H1 (cell line): Measurements from ENCODE around the gene TLE5. TPM values are rescaled to one million over a fixed set of nuclear protein-coding genes. Genes with fewer than 3 reads are reported as not detected.

Experiments
- CTCF ChIA-PET: fragments of 300-600 bp; sonication (Branson Sonifier 250); formaldehyde crosslinking; loops from one replicate; lab custom pipeline; 2021; ENCODE audit not compliant: partially characterized antibody; lab: Charles Lee
- POLR2A ChIA-PET: fragments of 300-600 bp; sonication (Branson Sonifier 250); formaldehyde crosslinking; loops from one replicate; lab custom pipeline; 2021; ENCODE audit warnings: inconsistent platforms; ENCODE audit not compliant: partially characterized antibody; lab: Charles Lee
- DNase-seq, 2 experiments: peaks; one replicate each; pipeline versions ENCODE4 v3.0.0 to v3.0.0-alpha.2; 2010 to 2022; ENCODE audit warnings: low spot score in 2 of 2, low read depth in 1 of 2, mixed read lengths in 1 of 2
- FAIRE-seq: peaks from 2 replicates; lab custom pipeline; 2011; peaks lifted over from hg19 to GRCh38; lab: Jason Lieb, UNC
- H2AFZ ChIP-seq: 2 replicates; pipeline ENCODE4 v1.8.1; 2012; ENCODE audit warnings: low read length, inconsistent platforms
- H2AK5ac ChIP-seq: 2 replicates; pipeline ENCODE4 v1.6.1; 2013; ENCODE audit warnings: low read depth, low read length
- H2BK120ac ChIP-seq: replicated peaks from 2 replicates; pipeline ENCODE3; 2013; ENCODE audit warnings: low read depth, low read length, inconsistent platforms
- H2BK12ac ChIP-seq: 2 replicates; pipeline ENCODE4 v1.6.1; 2013; ENCODE audit warnings: low read depth, low read length
- H2BK15ac ChIP-seq: 2 replicates; pipeline ENCODE4 v1.6.1; 2013; ENCODE audit warnings: low read length
- H2BK20ac ChIP-seq: 2 replicates; pipeline ENCODE4 v1.6.1; 2013; ENCODE audit warnings: low read length
- H2BK5ac ChIP-seq: 2 replicates; pipeline ENCODE4 v1.6.1; 2013; ENCODE audit warnings: low read depth, low read length
- H3K14ac ChIP-seq: 2 replicates; pipeline ENCODE4 v1.6.1; 2013; ENCODE audit warnings: inconsistent platforms; ENCODE audit not compliant: insufficient read length
- H3K18ac ChIP-seq: 2 replicates; pipeline ENCODE4 v1.6.1; 2013; ENCODE audit warnings: low read length; ENCODE audit errors: extremely low read depth
- H3K23ac ChIP-seq: 2 replicates; pipeline ENCODE4 v1.6.1; 2013; ENCODE audit warnings: inconsistent platforms; ENCODE audit not compliant: insufficient read length
- H3K23me2 ChIP-seq: 2 replicates; pipeline ENCODE4 v1.6.1; 2013; ENCODE audit warnings: low read depth, low read length
- H3K27ac ChIP-seq: 2 replicates; pipeline ENCODE4 v1.6.1; 2011; ENCODE audit warnings: low read depth, low read length, inconsistent platforms
- H3K27me3 ChIP-seq, 4 experiments: replicated peaks in 1 of 4; 1 replicate in 1 of 4; 2 replicates in 3 of 4; pipeline versions ENCODE4 v1.6.1 to v1.8.1; 2011 to 2013; ENCODE audit warnings: low read length in 3 of 4, mild to moderate bottlenecking in 3 of 4, inconsistent platforms in 2 of 4, mixed read lengths in 2 of 4, moderate library complexity in 1 of 4; ENCODE audit not compliant: control insufficient read depth in 3 of 4, insufficient read depth in 3 of 4; ENCODE audit errors: extremely low read depth in 1 of 4
- H3K36me3 ChIP-seq, 4 experiments: 2 replicates each; pipeline versions ENCODE4 v1.6.1 to v1.8.1; 2011 to 2013; ENCODE audit warnings: mild to moderate bottlenecking in 4 of 4, low read length in 3 of 4, moderate library complexity in 2 of 4, control low read depth in 1 of 4, inconsistent platforms in 1 of 4; ENCODE audit not compliant: insufficient read depth in 4 of 4, control insufficient read depth in 2 of 4
- H3K4ac ChIP-seq: replicated peaks from 2 replicates; pipeline ENCODE3; 2013; ENCODE audit warnings: low read length, low read depth, mixed read lengths, inconsistent platforms; ENCODE audit not compliant: insufficient read length
- H3K4me1 ChIP-seq, 4 experiments: replicated peaks in 1 of 4; 1 replicate in 1 of 4; 2 replicates in 3 of 4; pipeline versions ENCODE4 v1.6.1 to v1.8.1; 2011 to 2013; ENCODE audit warnings: low read length in 3 of 4, inconsistent platforms in 2 of 4, mixed read lengths in 1 of 4; ENCODE audit not compliant: insufficient read depth in 4 of 4, control insufficient read depth in 3 of 4
- H3K4me2 ChIP-seq, 2 experiments: 2 replicates each; pipeline versions ENCODE4 v1.6.1 to v1.8.1; 2011 to 2013; ENCODE audit warnings: low read depth in 2 of 2, low read length in 2 of 2, control low read depth in 1 of 2, inconsistent platforms in 1 of 2, mild to moderate bottlenecking in 1 of 2; ENCODE audit not compliant: insufficient read depth in 1 of 2
- H3K4me3 ChIP-seq, 4 experiments: fragments of 200-600, 300-600 bp in 1 of 4; sonication (generic), shearing (Covaris generic), sonication (Bioruptor Twin) in 1 of 4; 2 replicates each; pipeline versions ENCODE4 v1.5.1 to v1.8.1; 2011 to 2016; ENCODE audit warnings: low read length in 4 of 4, low read depth in 3 of 4, control low read depth in 2 of 4, inconsistent platforms in 2 of 4, mild to moderate bottlenecking in 2 of 4, mixed read lengths in 1 of 4, moderate library complexity in 1 of 4; ENCODE audit not compliant: insufficient read depth in 2 of 4; ENCODE audit errors: extremely low read depth in 1 of 4
- H3K56ac ChIP-seq: replicated peaks from 2 replicates; pipeline ENCODE3; 2013; ENCODE audit warnings: low read depth, mild to moderate bottlenecking, mixed read lengths, low read length, inconsistent platforms; ENCODE audit not compliant: insufficient read length
- H3K79me1 ChIP-seq: 2 replicates; pipeline ENCODE4 v1.6.1; 2013; ENCODE audit warnings: low read depth, low read length, control low read depth
- H3K79me2 ChIP-seq, 2 experiments: 2 replicates each; pipeline versions ENCODE4 v1.6.1 to v1.8.1; 2012 to 2013; ENCODE audit warnings: low read length in 2 of 2, mild to moderate bottlenecking in 2 of 2, inconsistent platforms in 1 of 2; ENCODE audit not compliant: insufficient read depth in 2 of 2, control insufficient read depth in 1 of 2
- H3K9ac ChIP-seq, 4 experiments: replicated peaks in 1 of 4; 1 replicate in 1 of 4; 2 replicates in 3 of 4; pipeline versions ENCODE4 v1.6.1 to v1.8.1; 2011 to 2013; ENCODE audit warnings: low read depth in 3 of 4, low read length in 3 of 4, control low read depth in 2 of 4, mild to moderate bottlenecking in 2 of 4, moderate library complexity in 2 of 4, inconsistent platforms in 1 of 4; ENCODE audit errors: extremely low read depth in 1 of 4
- H3K9me3 ChIP-seq, 2 experiments: 2 replicates each; pipeline versions ENCODE4 v1.6.1 to v1.8.1; 2012 to 2013; ENCODE audit warnings: mild to moderate bottlenecking in 2 of 2, moderate library complexity in 2 of 2, control low read depth in 1 of 2, inconsistent platforms in 1 of 2, low read depth in 1 of 2, low read length in 1 of 2, mixed read lengths in 1 of 2; ENCODE audit not compliant: insufficient read depth in 2 of 2
- H4K20me1 ChIP-seq, 2 experiments: replicated peaks in 1 of 2; 2 replicates each; pipeline versions ENCODE3 to v1.8.1; 2011 to 2013; ENCODE audit warnings: inconsistent platforms in 2 of 2, low read length in 2 of 2, mild to moderate bottlenecking in 1 of 2; ENCODE audit not compliant: insufficient read depth in 2 of 2, control insufficient read depth in 1 of 2
- H4K5ac ChIP-seq: 2 replicates; pipeline ENCODE4 v1.6.1; 2013; ENCODE audit warnings: low read length, low read depth, mixed read lengths, inconsistent platforms; ENCODE audit not compliant: insufficient read length
- H4K8ac ChIP-seq: 2 replicates; pipeline ENCODE4 v1.8.0; 2013; ENCODE audit warnings: mild to moderate bottlenecking, moderate library complexity, low read length, inconsistent platforms; ENCODE audit not compliant: insufficient read depth; ENCODE audit errors: extremely low read depth
- H4K91ac ChIP-seq: replicated peaks from 2 replicates; pipeline ENCODE3; 2013; ENCODE audit warnings: low read length, mixed read lengths, inconsistent platforms; ENCODE audit not compliant: insufficient read length
- ASH2L ChIP-seq: fragments of 200-600, 300-600 bp; sonication (generic); IDR thresholded peaks from one replicate; pipeline ENCODE4 v1.7.1; 2017; ENCODE audit warnings: low read length
- BACH1 ChIP-seq: IDR thresholded peaks from 2 replicates; pipeline ENCODE4 v1.6.1; 2012; ENCODE audit warnings: low read length, improper control_type of control experiment
- EGR1 ChIP-seq: IDR thresholded peaks from 2 replicates; pipeline ENCODE4 v1.6.1; 2011; ENCODE audit warnings: low read depth, low read length, borderline replicate concordance
- HDAC6 ChIP-seq: IDR thresholded peaks from one replicate; pipeline ENCODE4 v1.7.1; 2012; ENCODE audit warnings: low read depth, mild to moderate bottlenecking, inconsistent platforms, low read length, moderate library complexity
- JUN ChIP-seq: IDR thresholded peaks from 2 replicates; pipeline ENCODE4 v1.6.1; 2011; ENCODE audit warnings: low read depth, mild to moderate bottlenecking, improper control_type of control experiment, low read length
- KDM5A ChIP-seq: fragments of 200-600 bp; IDR thresholded peaks from 2 replicates; pipeline ENCODE4 v1.7.1; 2012; ENCODE audit warnings: mild to moderate bottlenecking, low read length, inconsistent platforms, mixed read lengths
- PHF8 ChIP-seq: fragments of 200-600 bp; sonication (generic); conservative IDR thresholded peaks from 2 replicates; pipeline ENCODE4 v1.7.1; 2012; ENCODE audit warnings: low read depth, mild to moderate bottlenecking, inconsistent platforms, low read length, moderate library complexity
- POU5F1 ChIP-seq: IDR thresholded peaks from 2 replicates; pipeline ENCODE4 v1.6.1; 2011; ENCODE audit warnings: low read depth, mild to moderate bottlenecking, low read length, moderate library complexity
- RBBP5 ChIP-seq: IDR thresholded peaks from 2 replicates; pipeline ENCODE4 v1.7.1; 2012; ENCODE audit warnings: low read depth, mild to moderate bottlenecking, inconsistent platforms, low read length, moderate library complexity, borderline replicate concordance
- RNF2 ChIP-seq: fragments of 200-900, 300-1000 bp; sonication (generic); IDR thresholded peaks from 2 replicates; pipeline ENCODE4 v1.7.1; 2016; ENCODE audit warnings: borderline replicate concordance, low read depth, mild to moderate bottlenecking, antibody characterized with exemption, low read length; ENCODE audit not compliant: poor library complexity, severe bottlenecking; ENCODE audit errors: missing control alignments
- SIN3A ChIP-seq, 2 experiments: IDR thresholded peaks in 1 of 2; conservative IDR thresholded peaks in 1 of 2; 2 replicates each; pipeline ENCODE4 v1.6.1; 2011 to 2012; ENCODE audit warnings: low read length in 2 of 2, improper control_type of control experiment in 1 of 2, low read depth in 1 of 2, mild to moderate bottlenecking in 1 of 2
- SP2 ChIP-seq: IDR thresholded peaks from 2 replicates; pipeline ENCODE4 v1.6.1; 2012; ENCODE audit warnings: mild to moderate bottlenecking, low read length, inconsistent platforms
- TCF12 ChIP-seq: IDR thresholded peaks from 2 replicates; pipeline ENCODE4 v1.6.1; 2011; ENCODE audit warnings: low read depth, mild to moderate bottlenecking, low read length
- WGBS, 2 experiments: shearing (Covaris generic) in 1 of 2; methylation state at CpG; one replicate each; pipeline versions ENCODE4 v1.1.6 to v1.1.7; 2013 to 2015; ENCODE audit warnings: low lambda C conversion rate in 2 of 2, mixed read lengths in 2 of 2, inconsistent platforms in 1 of 2, low coverage in 1 of 2, missing lambda C conversion rate in 1 of 2; ENCODE audit not compliant: insufficient replicate concordance in 2 of 2, insufficient coverage in 1 of 2, insufficient read length in 1 of 2; ENCODE audit errors: extremely low coverage in 1 of 2, missing lambda C conversion rate in 1 of 2; 5-methylcytosine and 5-hydroxymethylcytosine counted together
- polyA plus RNA-seq, 7 experiments: library from polyadenylated mRNA; depleted of rRNA in 3 of 7; stranded (reverse) in 5 of 7; unstranded in 2 of 7; fragments of >200 nt in 5 of 7; fragments of 200-250 nt in 2 of 7; gene quantifications; 1 replicate in 5 of 7; 2 replicates in 1 of 7; 4 replicates in 1 of 7; pipeline versions ENCODE4 v1.2.1 to v1.2.3, GENCODE V29; 2011 to 2013; ENCODE audit warnings: missing spikeins in 2 of 7, mixed read lengths in 2 of 7
- total RNA-seq: library from RNA; stranded (reverse); fragmentation: NEBNext Ultra II Directional; extraction: Animal tissue kit (Norgen Biotek cat#: 25700); gene quantifications from 2 replicates; pipeline ENCODE4 v1.2.1, GENCODE V29; 2021
- TF ChIP-seq, protein P1 (sequence below): IDR thresholded peaks from 2 replicates; pipeline ENCODE4 v1.6.1; 2012; ENCODE audit warnings: inconsistent platforms

The TLE5 gene
- total and polyA plus RNA-seq, 2 of the 8 experiments (the other 6 are each of a cell fraction or from before 2014, with no cell fraction given) = 187 to 285 TPM

DNA sequence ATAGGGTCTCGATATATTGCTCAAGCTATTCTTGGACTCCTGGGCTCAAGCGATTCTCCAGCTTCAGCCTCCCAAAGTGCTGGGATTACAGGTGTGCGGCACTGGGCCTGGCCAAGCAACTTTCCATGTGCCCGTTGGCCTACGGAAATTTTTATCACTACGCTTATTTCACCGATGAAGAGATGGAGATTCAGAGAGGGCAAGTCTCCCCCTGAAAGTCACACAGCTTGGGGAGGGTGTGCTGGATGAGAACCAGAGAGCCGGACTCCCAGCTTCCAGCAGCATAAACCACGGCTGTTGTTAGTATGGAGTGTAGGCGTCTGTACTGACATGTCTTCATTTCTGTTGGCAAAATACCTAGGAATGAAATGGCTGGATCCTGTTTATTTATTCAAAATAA, 20.0 kb upstream of the TLE5 start:
- FAIRE-seq = no peak
- TF ChIP-seq EGR1 = no peak
- no peak for TF ChIP-seq TCF12
- no peak for TF ChIP-seq SIN3A (conservative IDR thresholded peaks at IDR 0.05 in 1 of 2, IDR thresholded peaks at IDR 0.05 in 1 of 2; ENCODE audit: low read depth in 1 of 2, low read length in 2 of 2)
- no peak for TF ChIP-seq POU5F1
- no peak for TF ChIP-seq RBBP5
- TF ChIP-seq JUN = no peak
- TF ChIP-seq PHF8 = no peak
- no peak for TF ChIP-seq ASH2L
- no peak for TF ChIP-seq HDAC6
- TF ChIP-seq, protein P1, sequence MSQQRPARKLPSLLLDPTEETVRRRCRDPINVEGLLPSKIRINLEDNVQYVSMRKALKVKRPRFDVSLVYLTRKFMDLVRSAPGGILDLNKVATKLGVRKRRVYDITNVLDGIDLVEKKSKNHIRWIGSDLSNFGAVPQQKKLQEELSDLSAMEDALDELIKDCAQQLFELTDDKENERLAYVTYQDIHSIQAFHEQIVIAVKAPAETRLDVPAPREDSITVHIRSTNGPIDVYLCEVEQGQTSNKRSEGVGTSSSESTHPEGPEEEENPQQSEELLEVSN = no peak
- no peak for TF ChIP-seq RNF2
- no peak for TF ChIP-seq SP2
- no peak for TF ChIP-seq BACH1
- no peak for TF ChIP-seq KDM5A

More for the DNA sequence above, 20.0 kb upstream of the TLE5 start:
- Histone ChIP-seq H3K56ac (no peak overlapping the region), H4K20me1 (no peaks in the 10 kb centered on the region), H3K23ac (no peak overlapping the region), H2BK15ac (no peak overlapping the region), H2BK120ac (no peak overlapping the region), H3K4me3 (no peak overlapping the region), H4K8ac (no peak overlapping the region), H3K4me1 (no peaks in the 10 kb centered on the region), H3K9me3 (no peaks in the 10 kb centered on the region), H4K91ac (no peak overlapping the region), H4K5ac (no peak overlapping the region), H3K79me2 (no peaks in the 10 kb centered on the region), H3K4me2 (no peak overlapping the region), H3K18ac (no peak overlapping the region), H3K36me3 (no peaks in the 10 kb centered on the region), H2BK12ac (no peak overlapping the region), H3K27ac (no peak overlapping the region), H3K23me2 (no peaks in the 10 kb centered on the region), H2AK5ac (no peak overlapping the region), H3K14ac (no peak overlapping the region), H2BK20ac (no peak overlapping the region), H3K9ac (no peak overlapping the region), H3K27me3 (no peaks in the 10 kb centered on the region), H3K79me1 (no peaks in the 10 kb centered on the region), H2BK5ac (no peak overlapping the region), H2AFZ (no peak overlapping the region), H3K4ac (no peak overlapping the region)
- DNase-seq = no peak
- 93% methylated on average over 10 of the region's 10 CpGs; no CpG with 5 or more reads in 1 of the 2 experiments for WGBS, 2 experiments
- ChIA-PET CTCF (interaction anchor here (0.5 to 18.9 kb wide), 3 partner anchors 22 to 69 kb away, joined by 3 to 339 read pairs (median 3); partner anchors contain the start of gene GNA11), POLR2A (no interaction called here)
